SH-SY5Y (cell line): ENCODE data around the gene ELFN2.
A peak's percentile ranks its signal among the peaks of the same experiment; 100 is the strongest.

Experiments
- GATA2 ChIP-seq: IDR thresholded peaks from 2 replicates; pipeline ENCODE4 v1.6.1; 2011; ENCODE audit warnings: mild to moderate bottlenecking, low read depth, low read length
- GATA3 ChIP-seq: IDR thresholded peaks from 2 replicates; pipeline ENCODE4 v1.6.1; 2011; ENCODE audit warnings: low read depth, mild to moderate bottlenecking, low read length, moderate library complexity

ELFN2 gene

DNA sequence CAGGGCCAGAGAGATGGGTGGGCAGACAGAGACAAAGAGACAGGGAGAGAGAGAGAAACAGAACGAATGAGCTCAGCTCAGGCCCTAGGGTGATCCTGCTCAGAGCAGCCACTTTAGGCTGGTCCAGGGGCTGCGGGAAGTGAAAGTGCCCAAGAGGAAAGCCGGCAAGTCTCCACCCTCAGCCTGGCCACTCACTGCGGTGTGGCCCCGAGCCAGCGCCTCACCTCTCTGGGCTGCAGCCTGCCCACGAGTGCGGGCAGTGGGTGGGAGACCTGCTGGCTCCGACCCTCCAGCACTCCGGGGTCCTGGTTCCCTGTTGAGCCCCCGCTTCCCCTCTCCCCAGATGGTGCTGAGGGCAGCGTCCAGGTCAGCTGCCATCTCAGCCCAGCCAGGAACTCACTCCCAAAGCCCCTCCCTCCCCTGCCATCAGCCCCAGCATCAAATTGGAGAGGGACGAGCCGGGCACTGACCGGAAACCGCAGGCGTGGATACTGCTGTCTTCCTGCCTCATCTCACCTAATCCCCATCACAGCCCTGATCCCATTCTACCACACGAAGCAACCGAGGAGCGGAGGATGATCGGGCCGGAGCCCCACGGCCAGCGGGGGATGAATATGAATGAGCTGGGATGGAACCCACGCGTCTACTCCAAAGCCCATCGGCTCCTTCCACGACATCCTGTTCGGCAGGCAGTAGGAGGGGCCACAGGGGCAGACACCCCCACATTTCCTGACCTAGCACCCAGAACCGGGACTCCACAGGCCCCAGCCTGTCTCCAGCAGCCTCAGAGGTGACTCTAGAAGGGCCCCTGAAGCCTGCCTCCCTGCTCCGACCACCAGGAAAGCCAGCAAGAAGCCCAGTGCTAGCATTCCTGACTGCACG lies 16.9 kb downstream of the ELFN2 start:
- TF ChIP-seq GATA3, result no peak
- no peak for TF ChIP-seq GATA2

DNA sequence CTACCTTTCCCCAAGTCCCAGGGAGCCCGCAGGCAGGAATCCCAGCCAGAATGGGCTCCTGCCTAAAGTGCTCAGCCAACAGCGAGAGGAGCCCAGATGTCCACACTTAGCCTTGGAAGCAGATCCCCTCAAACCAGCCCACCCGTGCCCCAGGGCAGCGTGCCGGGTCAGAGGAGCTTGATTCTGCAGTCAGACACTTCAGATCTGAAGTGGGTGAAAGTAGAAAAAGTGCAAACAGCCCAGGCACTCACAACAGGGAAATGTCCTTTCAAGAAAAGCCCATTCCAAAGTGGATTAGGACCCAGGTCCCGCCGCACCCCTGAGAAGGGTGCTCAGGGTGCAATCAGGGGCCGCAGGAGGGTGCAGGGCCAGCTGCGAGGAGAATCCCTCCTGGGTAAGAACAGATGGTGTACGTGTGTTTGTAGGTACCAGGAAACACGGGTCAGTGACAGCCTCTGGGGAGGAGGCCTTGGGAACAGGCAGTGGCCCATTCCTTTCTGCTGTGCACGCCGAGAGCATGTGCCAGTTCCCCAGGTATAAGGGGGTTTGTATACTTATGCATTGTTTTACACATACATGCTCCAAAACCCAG lies 17.7 kb downstream of the ELFN2 start:
- TF ChIP-seq GATA3 (no peak), GATA2 (no peak)

DNA sequence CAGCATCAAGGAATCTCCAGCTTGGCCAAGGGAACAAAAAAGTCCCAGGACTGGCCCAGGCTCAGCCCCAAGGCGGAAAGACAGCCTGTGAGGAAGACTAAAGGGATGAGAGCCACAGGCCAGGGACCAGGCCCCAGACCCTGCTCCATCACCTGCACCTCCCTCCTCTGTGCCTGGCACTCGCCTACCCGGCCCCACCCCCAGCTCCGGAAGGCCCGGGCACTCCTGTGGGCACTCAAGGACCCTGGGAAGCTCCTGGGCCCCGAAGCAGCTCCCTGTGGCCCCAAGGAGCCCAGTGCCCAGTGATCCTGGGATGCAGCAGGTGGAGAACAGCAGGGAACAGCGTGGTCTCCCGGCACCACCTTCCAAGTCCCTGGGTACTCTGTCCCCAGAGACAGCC lies 18.2 kb downstream of the ELFN2 start:
- no peak for TF ChIP-seq GATA3
- no peak for TF ChIP-seq GATA2

DNA sequence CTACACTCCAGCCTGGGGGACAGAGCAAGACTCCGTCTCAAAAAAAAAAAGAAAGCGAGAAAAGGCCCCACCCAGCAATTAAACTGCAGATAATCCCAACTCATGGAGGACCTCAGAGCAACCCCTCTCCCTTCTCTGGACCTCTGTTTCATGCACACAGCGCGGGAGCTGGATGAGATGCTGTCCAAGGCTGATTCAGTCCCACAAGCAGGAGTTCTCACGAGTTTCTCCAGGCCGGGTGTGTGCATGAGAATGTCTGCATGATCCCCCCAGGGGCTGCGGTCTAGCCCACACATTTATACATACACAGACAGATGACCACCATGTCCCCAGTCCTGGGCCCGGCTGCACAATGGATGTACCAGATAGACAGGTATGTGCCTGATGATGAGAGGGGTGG lies 19.4 kb downstream of the ELFN2 start:
- TF ChIP-seq GATA2 (no peak), GATA3 (no peak)

DNA sequence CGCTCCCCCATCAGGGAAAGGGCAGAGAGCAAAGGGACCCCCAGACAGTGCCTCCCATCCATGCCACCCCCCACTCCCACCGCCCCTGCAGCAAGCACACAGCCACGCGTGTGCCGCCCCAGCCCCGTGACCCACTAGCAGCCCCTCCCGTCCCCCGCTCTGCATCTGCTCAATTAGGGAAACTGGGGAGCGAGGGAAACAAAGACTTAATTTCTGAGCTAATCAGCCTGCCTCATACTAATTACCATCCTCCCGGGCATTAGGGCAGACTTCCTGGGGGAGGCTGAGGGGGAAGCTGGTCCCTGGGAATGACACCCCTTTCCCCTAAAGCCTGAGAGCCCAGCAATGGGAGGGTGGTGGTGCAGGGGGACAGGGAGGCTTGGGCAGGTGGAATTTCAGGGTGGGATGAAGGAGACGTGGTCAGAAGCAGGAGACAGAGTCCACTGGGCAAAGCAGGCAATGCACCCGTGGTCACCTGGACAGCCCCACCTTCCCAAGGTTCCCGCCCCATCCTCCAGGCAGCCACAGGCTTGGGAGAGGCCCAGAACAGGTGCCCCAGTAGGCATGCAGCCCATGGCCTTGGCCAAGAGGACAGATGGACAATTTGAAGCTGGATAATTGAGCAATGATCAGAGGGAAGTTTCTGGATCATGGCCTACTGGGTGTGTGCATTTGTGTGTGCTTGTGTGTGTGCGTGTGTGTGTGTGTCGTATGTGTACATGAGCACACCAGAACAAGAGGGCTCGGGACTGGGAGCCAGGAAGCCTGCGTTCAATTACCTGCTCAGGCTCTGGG lies 20.6 kb downstream of the ELFN2 start:
- TF ChIP-seq GATA3 (no peak), GATA2 (no peak)

DNA sequence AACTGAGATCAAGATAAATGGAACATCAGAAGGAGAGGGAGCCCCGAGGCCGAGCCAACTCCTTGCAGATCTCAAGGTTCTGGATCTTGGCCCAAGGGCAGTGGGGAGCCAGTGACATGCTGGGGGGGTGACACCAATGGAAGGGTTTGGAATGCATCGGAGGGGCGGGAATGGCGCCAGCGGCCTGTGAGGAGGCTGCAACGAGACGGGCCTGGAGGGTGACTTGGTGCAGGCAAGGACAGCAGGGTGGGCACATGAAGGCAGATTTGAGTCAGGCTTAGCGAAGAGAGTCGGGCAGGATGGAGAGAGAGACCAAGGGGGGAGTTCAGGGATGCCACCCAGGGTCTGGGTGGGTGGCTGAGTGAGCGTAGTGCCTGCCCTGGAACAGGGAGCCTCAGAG lies 23.2 kb downstream of the ELFN2 start:
- no peak for TF ChIP-seq GATA2
- no peak for TF ChIP-seq GATA3

DNA sequence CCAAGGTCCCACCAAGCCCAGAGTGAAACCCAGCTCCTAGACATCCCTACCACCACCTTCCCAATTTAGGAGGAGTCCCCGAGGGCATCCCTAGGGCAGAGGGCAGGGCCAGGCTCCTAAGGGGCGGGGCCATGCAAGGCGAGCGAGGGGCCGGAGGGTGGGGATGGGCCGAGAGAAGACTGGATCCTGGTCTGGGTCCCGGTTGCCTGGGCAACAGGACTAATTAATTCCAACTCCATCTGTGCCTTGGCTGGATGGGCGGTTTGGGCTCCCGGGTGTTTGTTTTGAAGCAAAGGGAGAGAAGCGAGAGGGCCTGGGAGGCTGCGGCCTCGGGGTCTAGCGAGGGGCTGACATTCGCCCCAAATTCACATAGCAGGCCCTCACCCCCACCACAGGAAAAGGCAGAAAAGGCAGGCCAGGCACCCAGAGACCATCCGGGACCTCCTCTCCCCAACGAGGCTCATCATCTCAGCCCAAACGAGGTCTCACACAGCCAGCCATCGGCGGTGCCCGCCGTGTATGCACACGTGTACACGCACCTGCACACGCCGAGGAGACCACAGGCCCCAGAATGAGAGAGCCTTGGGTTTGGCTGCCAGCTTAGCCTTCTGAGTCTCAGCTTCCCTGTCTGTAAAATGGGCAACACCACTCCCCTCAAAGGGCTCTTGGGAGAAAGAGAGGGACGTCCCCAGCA lies 23.9 kb downstream of the ELFN2 start:
- TF ChIP-seq GATA2, result no peak
- TF ChIP-seq GATA3, result no peak

DNA sequence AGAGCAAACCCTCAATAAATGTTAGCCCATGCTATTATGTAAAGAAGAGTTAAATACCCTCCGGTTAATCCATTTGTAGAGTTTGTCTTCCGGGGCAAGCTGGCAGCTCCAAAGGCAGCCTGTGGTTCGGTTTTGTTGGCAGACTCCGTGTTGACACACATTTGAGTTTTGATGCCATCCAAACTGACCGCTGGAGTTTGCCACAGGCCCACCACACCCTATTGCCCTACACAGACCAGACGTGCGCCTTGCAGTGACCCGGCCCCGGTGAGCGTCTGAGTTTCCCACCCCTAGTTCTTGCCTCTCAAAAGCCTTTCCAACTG lies 25.1 kb downstream of the ELFN2 start:
- TF ChIP-seq GATA2 (no peak), GATA3 (no peak)

DNA sequence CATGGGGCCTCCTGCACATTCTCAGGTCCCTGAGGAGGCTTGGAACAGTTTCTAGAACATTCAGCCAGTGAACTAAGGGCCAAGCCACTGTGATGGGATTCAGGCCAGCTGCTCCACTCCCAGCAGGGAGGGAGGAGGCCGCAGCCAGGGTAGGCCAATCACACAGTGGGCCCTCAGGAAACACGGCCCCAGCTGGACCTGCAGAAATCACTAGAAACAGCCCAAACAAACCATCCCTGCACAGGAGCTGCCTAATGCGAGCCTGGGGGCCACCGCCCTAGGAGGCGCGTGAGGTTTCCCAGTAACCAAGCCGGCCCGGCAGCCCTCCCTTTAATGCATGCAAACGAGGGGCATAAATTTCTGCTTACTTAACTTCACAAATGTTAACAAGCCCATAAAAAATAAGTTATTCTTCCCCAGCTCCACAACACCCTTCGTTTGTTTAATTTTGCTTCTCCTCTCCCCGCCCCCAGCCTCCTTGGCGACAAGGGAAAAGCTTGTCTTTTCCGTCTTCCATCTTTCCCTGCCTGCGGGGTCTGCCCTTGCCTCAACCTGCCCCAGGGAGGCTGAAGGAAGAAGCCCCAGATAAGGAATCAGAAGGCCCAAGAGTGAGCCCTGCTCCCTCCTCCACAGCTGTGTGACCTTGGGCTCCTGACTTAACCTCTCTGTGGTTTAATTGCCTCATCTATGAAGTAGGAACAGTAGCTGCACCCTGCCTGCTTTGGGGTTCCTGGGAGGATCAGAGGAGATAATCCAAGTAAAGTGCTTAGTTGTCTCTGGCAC lies 25.7 kb downstream of the ELFN2 start:
- TF ChIP-seq GATA2 (no peak), GATA3 (no peak)

DNA sequence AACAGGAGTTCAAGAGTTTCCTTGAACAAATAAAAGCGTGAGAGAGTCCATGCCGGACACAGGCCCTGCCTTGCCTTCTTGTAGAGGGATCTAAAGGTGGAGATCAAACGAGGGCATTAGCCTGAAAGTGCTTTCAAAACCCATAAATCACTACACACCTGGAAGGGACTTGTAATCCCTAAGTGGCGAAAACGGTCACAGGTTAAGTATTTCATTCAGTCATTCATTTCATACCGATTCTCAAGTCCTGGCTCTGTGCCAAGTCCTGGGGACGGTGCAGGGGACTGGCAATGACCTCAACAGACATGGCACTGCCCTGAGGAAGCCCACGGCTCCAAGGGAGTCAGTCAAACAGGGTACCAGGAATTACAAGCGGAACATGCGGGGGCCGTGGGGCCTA lies 26.6 kb downstream of the ELFN2 start:
- TF ChIP-seq GATA3 (no peak), GATA2 (no peak)

DNA sequence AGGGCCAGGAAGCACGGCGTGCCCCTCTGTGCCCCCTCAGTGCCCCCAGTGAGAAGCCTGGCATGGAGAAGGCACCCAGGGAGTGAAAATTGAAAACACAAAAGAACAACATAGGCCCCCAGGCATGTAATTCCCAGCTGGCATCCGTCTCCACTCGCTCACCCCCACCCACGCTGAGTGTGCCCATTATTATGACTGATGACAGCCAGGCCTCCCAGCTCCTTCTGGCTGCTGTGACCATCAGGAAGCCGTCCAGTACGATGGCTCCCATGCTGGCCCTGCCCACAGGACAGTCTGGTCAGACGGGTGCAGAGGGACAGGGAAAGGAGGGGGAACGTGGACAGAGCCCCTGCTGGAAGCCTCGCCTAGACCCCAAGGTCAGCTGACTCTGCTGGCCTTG lies 30.1 kb downstream of the ELFN2 start:
- no peak for TF ChIP-seq GATA3
- no peak for TF ChIP-seq GATA2

DNA sequence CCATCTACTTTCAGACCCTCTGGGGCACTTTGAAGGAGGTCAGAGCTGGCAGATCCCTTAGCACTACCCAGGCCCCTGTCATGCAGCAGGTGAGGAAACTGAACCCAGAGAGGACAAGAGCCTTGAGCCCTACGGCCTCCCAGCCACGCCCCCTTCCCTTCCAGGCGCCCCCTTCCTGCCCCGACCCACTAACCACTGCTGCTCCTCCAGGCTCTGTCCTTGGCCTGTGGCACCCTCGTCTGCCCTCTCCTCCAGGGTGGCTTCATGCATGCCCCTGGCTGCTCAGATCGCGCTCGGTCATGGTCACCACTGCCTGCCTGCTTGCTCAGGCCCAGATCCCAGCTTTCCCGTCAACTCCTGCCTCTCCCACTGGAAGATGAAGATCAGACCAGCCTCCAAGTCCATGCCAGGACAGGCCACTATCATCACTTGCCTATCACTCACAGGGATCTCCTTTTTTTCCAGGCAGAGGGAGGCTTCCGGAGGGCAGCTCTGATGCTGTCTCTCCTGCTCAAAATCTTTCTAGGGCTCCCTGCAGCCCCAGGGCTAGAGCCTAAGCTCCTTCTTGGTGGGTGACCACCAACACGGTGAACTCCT lies 30.7 kb downstream of the ELFN2 start:
- TF ChIP-seq GATA3, result no peak
- TF ChIP-seq GATA2, result peak; percentile 85

DNA sequence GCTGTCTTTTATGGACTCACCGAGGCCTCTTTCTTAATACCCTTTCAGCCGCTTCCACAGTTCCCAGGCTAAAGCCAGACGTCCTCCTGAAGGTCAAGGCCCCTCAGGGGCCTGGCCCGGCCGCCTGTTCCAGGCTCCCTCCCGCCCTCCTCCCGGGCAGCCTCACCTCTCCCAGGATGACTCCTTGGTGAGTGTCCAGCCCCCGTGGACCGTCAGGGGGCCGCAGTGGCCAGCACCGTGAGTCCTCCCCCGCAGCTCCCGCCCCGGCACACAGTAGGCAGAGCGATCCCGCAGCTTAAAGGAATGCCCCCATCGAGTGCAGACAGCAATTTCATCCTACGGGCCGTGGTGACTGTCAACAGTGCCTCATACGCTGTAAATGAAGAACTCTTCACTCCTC lies 32.9 kb downstream of the ELFN2 start:
- TF ChIP-seq GATA3 (no peak), GATA2 (no peak)
